Stimulated activated CD4-positive, alpha-beta T cell treated with anti-CD3 and anti-CD28 coated beads, Interleukin-2, amount 100 ng/mL, for 4 hours (primary cell): ENCODE data around the gene OGDH.

Experiments used
- DNase-seq: peaks from one replicate; pipeline ENCODE4 v3.0.0-alpha.2; 2020; ENCODE audit warnings: low read depth

OGDH gene

DNA sequence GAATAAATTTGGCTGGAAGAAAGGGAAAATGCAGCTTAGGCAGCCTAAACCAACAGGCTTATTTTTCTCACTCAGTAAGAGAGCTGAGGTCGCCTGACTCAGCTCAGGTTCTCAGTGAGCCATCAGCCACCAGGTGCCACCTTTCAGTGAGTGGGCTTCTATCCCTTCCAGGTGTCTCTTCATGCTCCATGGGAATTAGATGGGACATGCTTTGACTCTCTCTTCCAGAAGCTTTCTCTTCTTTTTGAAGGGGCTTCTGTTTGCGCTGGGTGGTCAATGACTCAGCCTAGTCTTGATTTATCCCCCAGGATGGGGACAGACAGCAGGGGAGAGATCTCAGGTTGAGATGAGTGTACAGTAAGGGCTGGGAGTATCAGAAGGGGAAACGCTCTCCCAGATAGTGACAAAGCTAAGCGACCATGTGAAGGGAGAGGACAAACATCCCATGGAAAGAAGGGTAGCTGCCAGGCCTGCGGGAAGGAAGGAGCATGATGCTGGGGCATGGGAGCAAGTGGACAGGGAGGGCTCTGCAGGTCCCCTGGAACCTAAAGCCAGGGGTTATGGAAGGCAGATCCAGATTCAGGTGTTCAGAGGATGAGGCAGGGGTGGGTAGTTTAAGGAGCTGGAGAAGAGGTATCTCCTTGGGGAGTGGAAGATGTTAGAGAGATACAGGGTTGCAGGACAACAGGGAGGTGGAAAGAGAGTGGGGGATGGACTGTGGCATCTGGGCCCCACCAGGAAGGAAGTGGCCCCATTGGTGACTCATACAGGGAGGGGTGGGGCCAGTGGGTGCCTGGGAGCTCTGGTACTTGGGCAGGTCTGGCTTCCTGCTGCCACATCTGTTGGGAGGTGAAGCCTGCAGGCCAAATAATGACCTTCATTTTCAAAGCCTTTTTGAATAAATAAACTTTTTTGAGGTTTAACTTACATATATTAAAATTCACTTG lies 32.5 kb downstream of the OGDH start:
- peak; percentile 65 for DNase-seq

DNA sequence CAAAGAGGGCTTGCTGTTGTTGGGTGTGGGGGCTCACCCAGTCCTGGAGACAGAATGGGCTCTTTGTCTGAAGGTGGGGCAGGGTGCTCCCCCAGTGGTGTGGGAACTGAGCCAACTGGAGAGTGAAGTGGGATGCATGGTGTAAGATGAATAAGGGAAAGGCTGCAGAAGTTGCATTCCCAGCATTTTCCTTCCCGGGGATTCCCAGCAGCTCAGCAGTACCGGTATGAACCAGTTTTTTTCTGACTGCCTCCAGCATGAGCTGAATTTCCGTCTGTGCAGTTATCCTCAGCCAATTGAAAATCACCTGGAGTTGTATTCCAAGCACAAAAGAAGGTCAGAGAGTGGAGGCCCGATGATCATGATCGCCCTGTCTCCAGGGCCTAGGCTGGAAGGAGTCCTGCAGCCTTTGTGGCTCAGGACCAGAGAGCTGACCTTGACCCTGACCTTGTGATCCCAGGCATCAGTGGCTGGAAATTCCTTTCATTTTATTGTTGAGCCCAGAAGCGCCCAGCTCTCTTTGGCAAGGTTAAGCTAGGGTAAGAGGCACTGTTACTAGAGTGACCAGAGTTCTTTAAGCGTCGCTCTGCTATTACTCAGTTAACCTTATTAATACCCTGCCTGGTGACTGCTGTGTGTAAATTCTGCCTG lies 33.4 kb downstream of the OGDH start:
- no peak for DNase-seq

DNA sequence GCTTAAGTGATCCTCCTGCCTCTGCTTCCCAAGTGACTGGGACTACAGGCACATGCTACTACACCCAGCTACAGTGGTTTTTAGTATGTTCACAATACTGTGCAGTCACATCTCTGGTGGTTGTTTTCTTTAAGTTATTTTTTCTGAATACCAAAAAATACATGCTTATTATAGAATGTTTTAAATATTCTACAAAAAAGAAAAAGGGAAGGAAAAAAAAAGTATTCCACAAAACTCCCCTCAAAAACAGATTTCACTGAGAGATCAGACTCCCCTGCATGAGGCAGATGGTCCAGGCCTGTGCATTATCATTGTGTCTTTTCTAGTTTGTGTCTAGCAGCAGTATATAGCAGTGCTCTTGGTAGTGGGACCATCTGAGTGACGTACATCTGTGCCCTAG lies 36.8 kb downstream of the OGDH start:
- DNase-seq: no peak

DNA sequence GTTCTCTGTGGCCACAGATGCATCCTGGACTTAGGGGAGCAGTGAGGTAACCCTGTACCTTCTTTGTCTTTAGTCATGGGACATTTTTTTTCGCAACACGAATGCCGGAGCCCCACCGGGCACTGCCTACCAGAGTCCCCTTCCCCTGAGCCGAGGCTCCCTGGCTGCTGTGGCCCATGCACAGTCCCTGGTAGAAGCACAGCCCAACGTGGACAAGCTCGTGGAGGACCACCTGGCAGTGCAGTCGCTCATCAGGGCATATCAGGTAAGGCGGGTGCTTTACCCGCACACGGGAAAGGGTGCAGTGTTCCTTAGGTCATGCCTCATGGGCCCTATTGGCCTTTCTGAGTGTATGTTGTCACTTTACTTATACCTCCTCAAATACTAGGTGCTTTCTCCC lies 38.8 kb downstream of the OGDH start:
- no peak for DNase-seq

DNA sequence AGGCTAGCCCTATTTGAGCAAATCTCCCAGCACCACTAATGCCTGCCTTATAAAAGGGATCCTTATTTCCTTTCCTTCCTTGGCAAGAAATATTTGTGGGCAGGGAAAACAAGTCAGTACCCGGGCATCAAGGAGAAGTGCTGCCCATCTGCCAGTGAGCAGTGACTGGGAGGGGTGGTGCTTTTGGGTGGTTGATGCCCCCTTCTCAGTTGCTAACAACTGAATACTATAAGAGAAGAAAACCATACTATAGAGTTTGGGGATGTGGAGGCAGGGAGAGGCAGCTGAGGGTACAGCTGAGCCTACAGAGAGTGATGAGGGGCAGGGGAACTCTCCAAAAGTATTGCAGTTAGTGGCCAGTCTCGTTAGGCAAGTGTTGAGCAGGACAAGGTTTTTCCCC lies 39.3 kb downstream of the OGDH start:
- DNase-seq: no peak

DNA sequence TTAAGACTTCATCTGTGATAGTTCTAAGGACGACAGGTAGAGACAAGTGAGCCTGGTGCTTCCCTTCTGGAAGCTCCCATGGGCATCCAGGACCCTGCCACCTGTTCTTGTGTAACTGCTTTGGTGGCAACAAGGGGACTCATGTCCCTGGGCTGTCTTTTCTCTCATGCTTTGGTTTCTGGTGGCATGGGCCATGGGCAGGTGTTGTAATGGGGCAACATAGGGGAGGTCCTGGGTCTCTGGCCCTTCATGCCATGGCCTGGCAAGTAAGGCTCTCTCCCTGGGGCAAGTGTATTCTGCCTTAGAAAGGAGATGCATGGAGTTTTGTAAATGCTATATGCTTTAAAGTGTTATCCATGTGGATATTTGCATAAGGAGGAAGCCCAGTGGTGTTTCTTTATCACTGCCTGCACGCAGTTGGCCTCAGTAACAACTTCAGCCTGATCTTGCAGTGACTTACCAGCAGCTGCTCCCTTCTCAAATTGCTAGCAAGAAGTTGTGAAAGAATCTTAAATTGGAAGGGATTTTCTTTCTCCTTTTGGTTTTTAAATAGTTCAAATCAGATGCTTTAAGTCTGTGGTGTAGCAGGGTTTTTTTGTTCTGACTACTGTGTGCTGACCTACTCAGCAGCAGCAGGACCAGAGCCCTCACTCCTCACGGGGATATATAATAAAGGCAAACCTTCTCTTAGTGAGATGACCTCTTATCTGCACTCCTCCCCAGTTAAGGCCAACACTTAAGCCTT lies 39.9 kb downstream of the OGDH start:
- no peak for DNase-seq

DNA sequence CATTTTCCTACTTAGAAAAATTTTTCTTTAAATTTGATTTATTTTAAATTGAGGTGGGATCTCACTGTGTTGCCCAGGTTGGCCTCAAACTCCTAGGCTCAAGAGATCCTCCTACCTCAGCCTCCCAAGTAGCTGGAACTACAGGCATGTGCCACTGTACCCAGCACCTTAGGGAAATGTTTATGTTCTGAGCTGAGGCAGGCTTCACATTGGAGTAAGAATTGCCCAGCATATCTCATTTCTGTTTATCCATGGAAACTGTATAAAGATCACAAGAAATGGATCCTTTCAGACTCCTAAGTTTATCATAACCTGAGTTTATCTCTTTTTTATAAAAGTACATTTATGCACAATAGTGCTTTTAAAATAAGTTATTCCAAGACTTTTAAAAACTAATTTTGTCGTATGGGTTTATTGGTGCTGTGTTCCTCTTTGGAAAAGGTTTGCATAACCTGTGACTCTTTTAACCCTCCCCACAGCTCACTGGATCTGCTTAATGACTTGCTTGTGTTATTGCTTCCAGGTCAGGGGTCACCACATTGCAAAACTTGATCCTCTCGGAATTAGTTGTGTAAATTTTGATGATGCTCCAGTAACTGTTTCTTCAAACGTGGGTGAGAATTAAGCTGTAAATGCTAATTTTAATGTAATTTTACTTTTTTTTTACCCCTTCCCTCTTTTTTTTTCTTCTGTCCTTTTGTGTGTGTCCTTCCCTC lies 40.7 kb downstream of the OGDH start:
- no peak for DNase-seq

DNA sequence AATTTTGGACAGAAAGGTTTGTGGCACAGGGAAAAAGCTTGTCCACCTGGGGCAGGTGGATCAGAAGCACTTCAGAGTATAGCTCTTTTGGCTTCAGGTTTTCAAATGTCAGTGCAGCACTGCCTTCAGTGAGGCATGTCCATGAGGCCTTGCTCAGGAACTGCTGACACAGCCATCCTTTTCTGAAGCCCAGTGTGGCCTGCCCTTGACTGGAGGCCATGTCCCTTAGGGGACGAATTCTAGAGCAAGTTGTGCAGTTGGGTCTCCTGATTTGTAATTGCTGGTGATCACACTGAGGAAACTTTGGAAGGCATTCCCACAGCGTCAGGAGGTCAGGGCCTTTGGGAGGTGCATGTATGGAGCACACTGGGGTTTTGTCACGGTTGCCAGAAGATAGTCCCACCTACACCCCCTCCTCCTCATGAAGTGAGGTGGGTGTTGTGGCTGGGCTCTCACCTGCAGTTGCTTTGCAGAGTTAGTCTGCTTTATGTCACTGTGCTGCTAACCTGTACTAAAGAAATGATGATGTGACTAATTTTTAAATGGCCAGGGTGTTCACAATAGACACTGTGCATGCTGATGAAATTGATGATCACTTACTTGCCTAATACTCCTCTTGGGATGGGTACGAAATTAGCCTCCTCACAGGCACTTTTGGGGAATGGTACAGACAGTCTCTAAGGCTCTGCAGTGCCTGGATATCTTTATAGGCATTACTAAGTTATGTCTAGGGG lies 41.7 kb downstream of the OGDH start:
- no peak for DNase-seq

DNA sequence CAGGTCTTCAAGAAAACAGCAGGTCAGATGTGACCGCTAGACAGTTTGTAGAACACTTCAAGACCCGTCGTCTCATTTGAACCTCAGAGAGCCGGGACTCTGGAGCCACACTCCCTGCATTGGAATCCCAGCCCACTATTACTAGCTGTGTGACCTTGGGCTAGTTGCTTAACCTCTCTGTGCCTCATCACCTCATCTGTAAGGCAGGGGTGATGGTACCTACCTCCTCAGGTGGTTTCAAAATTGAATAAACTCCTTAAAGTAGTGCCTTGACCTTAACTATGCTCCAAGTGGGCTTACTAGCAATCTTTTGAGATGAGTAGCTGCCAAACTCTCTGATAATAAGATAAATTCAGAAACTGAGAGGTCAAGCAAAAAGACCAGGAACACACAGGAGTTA lies 43.8 kb downstream of the OGDH start:
- no peak for DNase-seq

DNA sequence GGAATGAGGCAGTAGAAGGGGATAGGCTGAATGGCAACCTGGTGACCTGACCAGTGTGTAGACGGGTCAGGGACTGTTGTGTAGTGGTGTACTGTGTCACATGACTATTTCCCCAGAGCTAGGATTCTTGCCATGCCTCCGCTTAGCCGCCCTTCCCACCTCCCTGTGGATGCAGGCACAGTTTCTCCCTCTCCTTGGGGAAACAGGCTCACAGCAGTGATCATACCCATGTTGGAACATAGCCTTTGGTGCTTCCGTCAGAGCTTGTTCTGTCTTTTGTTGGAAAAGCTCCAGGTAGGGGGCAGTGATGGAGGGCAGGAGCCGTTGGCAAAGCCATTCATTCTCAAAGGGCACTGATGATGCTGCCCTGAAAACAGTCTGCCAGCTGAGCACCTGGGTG lies 44.3 kb downstream of the OGDH start:
- DNase-seq: no peak

DNA sequence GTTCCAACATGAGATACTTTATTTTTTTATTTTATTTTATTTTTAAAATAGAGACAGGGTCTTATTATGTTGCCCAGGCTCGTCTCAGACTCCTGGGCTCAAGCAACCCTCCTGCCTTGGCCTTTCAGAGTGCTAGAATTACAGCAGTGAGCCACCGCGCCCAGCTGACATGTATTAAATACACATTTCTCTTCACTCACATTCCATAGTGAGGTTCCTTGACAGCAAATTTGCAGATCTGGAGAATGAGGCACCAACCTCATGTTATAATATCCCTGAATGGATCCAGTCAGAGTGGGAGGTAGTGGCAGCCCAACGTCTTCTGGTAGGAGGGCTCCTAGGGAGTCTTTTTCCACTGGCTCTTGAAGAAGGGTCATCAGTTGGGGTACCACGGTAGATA lies 46.1 kb downstream of the OGDH start:
- DNase-seq: no peak

DNA sequence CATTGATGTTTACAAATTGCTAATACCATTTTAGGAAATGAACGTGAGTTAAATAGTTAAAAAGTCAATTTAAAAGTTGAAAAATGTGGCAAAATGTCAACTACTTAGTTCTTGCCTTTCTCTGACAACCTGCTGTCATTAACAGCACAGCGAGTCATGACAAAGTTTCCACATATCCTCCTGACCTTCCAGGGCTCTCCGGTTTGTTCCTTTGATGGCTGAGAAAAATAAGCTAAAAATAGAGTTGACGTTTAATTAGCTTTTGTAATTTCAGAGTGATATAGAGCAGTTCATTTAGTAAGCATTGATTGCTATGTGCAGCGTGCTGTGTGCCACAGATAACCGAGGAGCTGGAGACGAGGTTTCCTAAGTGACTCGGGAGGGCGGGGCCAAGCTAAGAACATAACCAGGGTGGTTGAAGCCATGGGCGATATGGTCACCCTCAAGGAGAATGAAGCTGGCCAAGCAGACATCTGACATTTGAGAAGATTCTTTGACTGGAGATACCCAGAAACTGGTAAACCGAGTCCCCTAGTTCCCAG lies 47.9 kb downstream of the OGDH start:
- no peak for DNase-seq

DNA sequence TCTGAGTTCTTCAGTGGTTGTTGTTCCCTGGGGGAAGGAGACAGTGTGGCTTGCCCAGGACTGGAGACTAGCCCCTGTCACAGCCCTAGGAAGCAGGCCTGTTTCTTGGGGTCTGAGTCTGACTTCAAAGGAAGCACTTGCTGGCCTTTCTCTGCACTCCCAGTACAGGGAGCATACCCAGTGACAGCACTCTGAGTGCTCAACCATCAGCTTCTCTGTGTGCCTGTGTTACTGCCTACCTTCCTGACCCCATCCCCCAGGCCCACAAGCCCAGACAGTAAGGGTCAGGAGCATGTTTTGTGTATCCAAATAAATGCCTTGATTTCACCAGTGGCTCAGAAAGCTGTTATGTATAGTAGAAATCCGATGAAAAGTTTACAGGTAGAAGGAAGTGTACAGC lies 48.9 kb downstream of the OGDH start:
- DNase-seq: no peak

DNA sequence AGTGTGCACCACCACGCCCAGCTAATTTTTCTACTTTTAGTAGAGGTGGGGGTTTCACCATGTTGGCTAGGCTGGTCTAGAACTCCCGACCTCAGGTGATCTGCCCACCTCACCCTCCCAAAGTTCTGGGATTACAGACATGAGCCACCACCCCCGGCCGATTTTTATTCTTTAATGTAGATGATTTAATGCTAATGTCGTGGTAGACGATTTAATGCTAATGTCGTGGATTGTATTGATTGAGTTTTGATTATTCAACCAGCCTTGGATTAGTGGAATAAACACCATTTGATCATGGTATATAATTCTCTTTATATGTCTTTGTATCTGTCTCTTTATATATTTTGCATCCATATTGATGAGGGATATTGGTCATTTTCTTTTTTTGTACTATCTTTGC lies 52.6 kb downstream of the OGDH start:
- DNase-seq: no peak

DNA sequence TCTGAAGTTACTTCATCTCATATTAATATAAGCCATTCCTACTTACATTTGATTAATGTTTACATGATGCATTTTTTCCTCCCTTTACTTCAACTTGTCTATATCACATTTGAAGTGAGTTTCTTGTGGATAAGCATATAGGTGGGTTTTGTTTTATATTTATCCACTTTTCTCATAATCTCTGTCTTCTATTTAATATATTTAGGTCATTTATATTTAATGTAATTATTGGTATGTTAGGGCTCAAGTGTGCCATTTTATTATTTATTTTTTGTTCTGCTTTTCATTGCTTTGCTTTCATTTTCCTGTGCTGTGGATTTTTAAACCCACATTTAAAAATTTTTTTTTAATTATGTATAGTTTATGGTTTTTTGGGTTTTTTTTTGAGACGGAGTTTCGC lies 54.8 kb downstream of the OGDH start:
- DNase-seq: no peak

DNA sequence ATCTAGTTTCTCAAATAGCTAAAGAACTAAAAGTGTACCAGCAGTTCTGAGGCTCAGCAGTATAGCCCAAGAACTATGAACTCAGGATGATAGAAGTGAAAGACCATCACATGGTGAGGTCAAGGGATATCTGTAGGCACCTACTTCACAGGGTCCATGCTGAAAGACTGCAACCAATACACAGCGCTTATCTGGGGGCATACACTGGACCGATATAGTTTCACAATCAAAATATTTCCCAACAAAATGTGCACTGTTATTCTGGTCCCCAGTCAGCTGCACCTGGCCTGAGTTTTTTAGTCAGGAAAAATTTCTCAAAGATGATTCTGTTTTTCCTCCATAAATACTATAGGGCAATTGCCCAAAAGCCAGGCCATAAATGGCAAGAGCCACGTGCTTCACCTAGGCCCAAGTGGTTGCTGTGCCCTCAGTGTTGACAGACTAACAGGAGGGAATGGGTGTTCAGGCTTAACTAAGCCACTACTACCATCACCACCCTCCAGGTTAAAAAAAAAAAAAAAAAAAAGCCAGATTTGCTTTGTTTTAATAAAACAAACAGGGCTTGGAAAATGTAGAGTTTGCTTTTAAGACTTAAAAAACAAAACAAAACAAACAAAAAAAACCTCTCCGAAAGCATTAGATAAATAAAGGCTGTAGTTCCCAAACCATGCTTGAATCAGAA lies 58.5 kb downstream of the OGDH start:
- DNase-seq: no peak

DNA sequence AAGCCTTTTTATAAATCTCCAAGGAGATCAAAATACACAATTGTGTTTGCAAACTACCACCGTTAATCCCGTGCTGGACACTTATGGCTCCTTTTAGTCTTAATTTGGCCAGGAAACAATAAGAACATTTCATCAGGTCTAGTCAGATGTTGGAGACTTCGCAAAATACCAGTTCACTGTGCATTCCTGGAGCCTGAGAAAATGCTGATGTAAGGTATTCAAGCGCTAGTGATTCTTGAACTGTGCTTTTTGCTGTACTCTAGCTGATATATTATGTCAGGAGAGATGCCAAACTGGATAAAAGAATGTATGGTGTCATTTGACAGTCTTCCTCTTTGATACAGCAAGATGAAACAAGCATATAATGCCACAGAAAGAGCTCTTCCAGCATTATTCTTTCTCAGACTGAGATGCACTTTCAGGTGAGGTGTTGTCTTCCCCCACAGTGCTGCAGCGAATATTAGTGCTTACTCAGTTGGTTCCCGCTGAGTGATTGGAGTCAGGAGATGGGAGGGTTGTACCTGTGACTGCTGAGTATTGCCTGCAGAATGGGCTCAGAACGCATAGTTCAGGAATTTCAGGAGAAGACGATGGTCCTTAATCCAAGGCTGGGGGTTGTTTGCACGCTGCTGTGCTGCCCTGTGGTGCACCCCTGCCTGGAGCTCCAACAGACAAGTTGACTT lies 59.2 kb downstream of the OGDH start:
- no peak for DNase-seq

DNA sequence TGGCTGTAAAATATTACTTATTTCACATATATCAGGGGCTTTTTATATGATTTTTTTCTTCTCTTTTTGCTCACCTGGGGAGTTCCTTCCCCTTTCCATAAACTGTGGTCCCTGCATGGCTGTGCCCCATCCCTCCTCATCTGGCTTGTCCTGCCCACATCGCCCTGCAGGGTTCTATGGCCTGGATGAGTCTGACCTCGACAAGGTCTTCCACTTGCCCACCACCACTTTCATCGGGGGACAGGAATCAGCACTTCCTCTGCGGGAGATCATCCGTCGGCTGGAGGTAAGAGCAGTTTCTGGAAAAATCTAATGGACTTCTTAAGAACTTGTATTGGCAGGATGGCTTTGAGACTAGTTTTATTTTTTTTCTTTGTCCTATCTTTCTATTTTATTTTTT lies 60.1 kb downstream of the OGDH start:
- no peak for DNase-seq

DNA sequence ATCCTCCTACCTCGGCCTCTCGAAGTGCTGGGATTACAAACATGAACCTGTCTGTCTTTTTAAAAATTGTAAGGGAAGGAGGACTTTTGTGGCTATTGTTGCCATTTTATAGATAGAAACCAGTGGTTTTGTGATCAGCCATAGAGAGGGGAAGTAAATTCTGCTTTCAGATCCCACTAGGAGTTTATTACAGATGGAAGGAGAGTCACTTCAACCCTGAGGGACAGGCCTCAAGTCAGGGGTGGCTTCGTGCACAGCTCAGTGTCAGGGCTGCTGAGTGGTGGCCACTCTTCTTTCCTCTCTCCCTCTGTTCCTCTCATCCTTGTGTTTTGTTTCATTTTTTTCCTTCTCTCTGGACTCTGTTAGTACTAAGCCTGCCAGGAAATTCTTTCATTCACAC lies 60.8 kb downstream of the OGDH start:
- no peak for DNase-seq

DNA sequence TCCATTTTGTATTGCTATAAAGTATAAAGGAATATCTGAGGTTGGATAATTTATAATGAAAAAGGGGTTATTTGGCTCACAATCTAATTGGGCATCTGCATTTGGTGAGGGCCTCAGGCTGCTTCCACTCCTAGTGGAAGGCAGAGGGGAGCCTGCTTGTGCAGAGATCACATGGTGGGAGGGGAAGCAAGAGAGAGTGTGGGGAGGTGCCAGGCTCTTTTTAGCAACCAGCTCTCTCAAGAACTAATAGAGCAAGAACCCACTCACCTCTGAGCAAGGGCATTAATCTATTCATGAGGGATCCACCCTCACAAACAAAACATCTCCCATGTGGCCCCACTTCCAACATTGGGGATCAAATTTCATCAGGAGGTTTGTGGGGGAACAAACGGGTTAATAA lies 64.6 kb downstream of the OGDH start:
- DNase-seq: no peak
